Activated CD8-positive, alpha-beta memory T cell treated with anti-CD3 and anti-CD28 coated beads for 36 hours (primary cell): ENCODE results near the gene OXNAD1. TPM values are rescaled to one million over a fixed set of nuclear protein-coding genes. Genes with fewer than 3 reads are reported as not detected.

Source experiments
- CTCF ChIA-PET: fragments of 350-600 bp; sonication (Branson Sonifier 250); formaldehyde crosslinking; loops from one replicate; lab custom pipeline; 2021; ENCODE audit warnings: antibody characterized with exemption; lab: Charles Lee
- POLR2A ChIA-PET: fragments of 350-600 bp; sonication (Branson Sonifier 250); formaldehyde crosslinking; loops from one replicate; lab custom pipeline; 2021; ENCODE audit warnings: antibody characterized with exemption; lab: Charles Lee
- total RNA-seq, 2 experiments: library from RNA; stranded (reverse); gene quantifications; one replicate each; pipeline ENCODE4 v1.2.3, GENCODE V29; 2021

Gene OXNAD1, protein sequence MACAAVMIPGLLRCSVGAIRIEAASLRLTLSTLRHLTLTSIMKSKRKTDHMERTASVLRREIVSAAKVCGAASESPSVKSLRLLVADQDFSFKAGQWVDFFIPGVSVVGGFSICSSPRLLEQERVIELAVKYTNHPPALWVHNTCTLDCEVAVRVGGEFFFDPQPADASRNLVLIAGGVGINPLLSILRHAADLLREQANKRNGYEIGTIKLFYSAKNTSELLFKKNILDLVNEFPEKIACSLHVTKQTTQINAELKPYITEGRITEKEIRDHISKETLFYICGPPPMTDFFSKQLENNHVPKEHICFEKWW
- total RNA-seq, result 10 to 100 TPM; 31.6 to 31.8 TPM

- POLR2A ChIA-PET, result interaction anchor here (0.6 to 1.8 kb wide), 8 partner anchors 10 to 251 kb away, joined by 3 to 7 read pairs (median 4); no protein-coding TSS in a partner anchor
- CTCF ChIA-PET, result interaction anchor here (0.9 to 2.2 kb wide), 6 partner anchors 15 to 54 kb away, joined by 3 to 15 read pairs (median 6); no protein-coding TSS in a partner anchor
These were observed at the start of gene OXNAD1, which contains the start of gene DPH3 for GRCh38 chr3:16264708-16265454. Gene OXNAD1, plus strand, starts transcription at chr3:16265212. Its CDS starts 5,741 bp downstream, at chr3:16270953. Gene DPH3, minus strand, starts transcription at chr3:16264943. Its CDS starts 67 bp downstream, at chr3:16264876.

DNA sequence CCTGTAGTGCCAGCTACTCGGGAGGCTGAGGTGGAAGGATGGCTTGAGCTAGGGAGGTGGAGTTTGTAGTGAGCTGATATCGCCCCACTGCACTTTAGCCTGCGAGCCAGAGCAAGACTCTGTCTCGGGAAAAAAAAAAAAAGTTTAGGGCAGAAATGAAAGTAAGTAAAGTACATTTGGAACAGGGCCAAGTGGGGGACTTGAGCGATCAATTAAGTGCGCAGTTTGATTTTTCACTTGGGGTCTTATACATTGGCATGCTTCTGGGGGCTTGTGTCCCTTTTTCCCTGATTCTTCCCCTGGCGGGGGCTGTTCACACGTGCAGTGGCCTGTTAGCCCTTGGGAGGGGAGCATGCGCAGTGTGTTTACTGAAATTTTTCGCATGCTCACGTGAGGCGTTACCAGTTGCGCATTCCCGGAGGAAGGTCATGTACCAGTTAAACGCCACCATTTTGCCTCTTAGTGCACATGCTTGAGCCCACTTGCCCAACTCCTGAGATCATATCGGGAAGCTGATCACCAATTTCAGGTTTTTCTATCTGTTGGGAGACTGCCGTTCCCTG is 48.6 kb upstream of the OXNAD1 start:
- ChIA-PET CTCF (interaction anchor here (1.2 kb wide), 1 partner anchor 23 kb away, joined by 4 read pairs; no protein-coding TSS in a partner anchor), POLR2A (no interaction called here)

- CTCF ChIA-PET, result no interaction called here
These were observed 45.2 kb upstream of the OXNAD1 start for GRCh38 chr3:16219777-16220176.

DNA sequence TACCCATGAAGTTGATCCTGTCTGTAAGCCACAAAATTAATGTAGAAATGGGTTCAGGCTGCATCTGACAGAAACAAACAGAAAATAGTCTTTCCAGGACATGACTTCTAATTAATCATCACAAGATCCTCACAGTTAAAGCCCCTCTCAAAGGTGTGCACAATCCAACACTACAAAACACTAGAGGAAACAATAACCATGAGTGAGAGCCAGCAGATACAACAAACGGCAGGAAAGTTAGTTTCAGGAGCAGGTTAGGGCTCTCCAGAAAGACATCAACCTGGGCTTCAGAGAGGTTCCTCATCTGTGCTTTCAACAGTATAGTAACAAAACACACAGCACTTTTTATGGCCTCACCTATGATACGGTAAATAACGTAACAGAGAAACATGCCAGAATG is 43.0 kb upstream of the OXNAD1 start:
- POLR2A ChIA-PET, result no interaction called here
- CTCF ChIA-PET, result interaction anchor here (1.0 kb wide), 1 partner anchor 12 kb away, joined by 3 read pairs; no protein-coding TSS in a partner anchor

More at GRCh38 chr3:16219777-16220176, 45.2 kb upstream of the OXNAD1 start:
- POLR2A ChIA-PET, result no interaction called here

GRCh38 chr3:16222547-16222946 is 42.5 kb upstream of the OXNAD1 start:
- ChIA-PET POLR2A (no interaction called here), CTCF (interaction anchor here (1.0 kb wide), 1 partner anchor 11 kb away, joined by 3 read pairs; no protein-coding TSS in a partner anchor)

- ChIA-PET CTCF (no interaction called here), POLR2A (no interaction called here)
These were observed 40.7 kb upstream of the OXNAD1 start for GRCh38 chr3:16224325-16224724.

GRCh38 chr3:16227566-16227965 is 37.4 kb upstream of the OXNAD1 start:
- ChIA-PET CTCF (interaction anchor here (0.6 to 1.0 kb wide), 2 partner anchors 117 to 653 kb away, joined by 3 read pairs; no protein-coding TSS in a partner anchor), POLR2A (no interaction called here)

DNA sequence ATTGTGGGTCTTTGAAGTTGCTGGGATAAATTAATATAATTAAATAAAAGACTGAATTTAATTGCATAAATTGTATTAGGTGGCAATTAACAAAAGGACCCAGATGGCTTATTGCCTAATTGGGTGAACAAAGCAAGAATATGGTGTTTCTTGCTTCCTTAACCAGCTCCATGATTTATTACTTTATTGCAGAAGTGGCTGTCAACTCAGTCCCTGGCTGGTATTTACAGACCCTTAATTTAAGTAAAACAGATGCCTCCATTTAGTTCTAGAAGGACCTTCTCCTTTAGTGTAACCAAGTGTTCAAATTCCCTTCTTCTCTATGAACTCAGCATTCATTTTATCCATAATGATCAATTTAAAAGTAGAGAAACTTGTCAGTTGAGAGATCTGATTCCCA is 35.3 kb upstream of the OXNAD1 start:
- POLR2A ChIA-PET, result no interaction called here
- CTCF ChIA-PET, result no interaction called here

- CTCF ChIA-PET, result interaction anchor here (1.0 kb wide), 1 partner anchor 183 kb away, joined by 3 read pairs; no protein-coding TSS in a partner anchor
These were observed 33.0 kb upstream of the OXNAD1 start for GRCh38 chr3:16231983-16232382.

GRCh38 chr3:16233806-16234205 is 31.2 kb upstream of the OXNAD1 start:
- ChIA-PET CTCF (interaction anchor here (1.3 to 1.4 kb wide), 2 partner anchors 11 to 15 kb away, joined by 3 read pairs; no protein-coding TSS in a partner anchor), POLR2A (no interaction called here)

More at GRCh38 chr3:16231983-16232382, 33.0 kb upstream of the OXNAD1 start:
- POLR2A ChIA-PET, result no interaction called here

DNA sequence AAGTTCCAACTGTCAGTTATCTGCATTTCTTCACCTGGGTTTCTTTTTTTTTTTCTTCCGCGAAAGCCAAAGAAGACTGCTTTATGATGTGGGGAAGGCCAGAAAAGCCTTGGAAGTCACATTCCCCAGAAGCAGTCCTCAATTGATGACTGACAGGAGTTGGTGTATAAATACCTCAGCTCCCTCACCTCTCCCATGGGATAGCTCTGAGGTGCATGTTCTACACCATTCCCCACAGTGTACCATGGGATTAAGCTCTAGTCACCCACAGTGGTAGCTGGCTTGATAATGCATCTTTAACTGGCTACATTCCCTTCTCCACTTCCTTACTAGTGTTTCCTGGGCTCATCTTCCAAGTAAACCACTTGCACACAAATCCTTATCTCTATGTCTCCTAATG is 30.7 kb upstream of the OXNAD1 start:
- POLR2A ChIA-PET, result no interaction called here

GRCh38 chr3:16236030-16236639 is 28.9 kb upstream of the OXNAD1 start:
- POLR2A ChIA-PET, result no interaction called here

More for the DNA sequence above, 30.7 kb upstream of the OXNAD1 start:
- CTCF ChIA-PET, result interaction anchor here (1.3 to 1.4 kb wide), 2 partner anchors 12 to 14 kb away, joined by 3 read pairs; no protein-coding TSS in a partner anchor

GRCh38 chr3:16236856-16237393 is 28.1 kb upstream of the OXNAD1 start:
- ChIA-PET CTCF (interaction anchor here (0.7 kb wide), 1 partner anchor 59 kb away, joined by 3 read pairs; no protein-coding TSS in a partner anchor), POLR2A (no interaction called here)

More at GRCh38 chr3:16236030-16236639, 28.9 kb upstream of the OXNAD1 start:
- CTCF ChIA-PET, result no interaction called here

- ChIA-PET CTCF (no interaction called here), POLR2A (no interaction called here)
These were observed 25.8 kb upstream of the OXNAD1 start for GRCh38 chr3:16239086-16239770.

- CTCF ChIA-PET, result no interaction called here
- POLR2A ChIA-PET, result no interaction called here
These were observed 25.2 kb upstream of the OXNAD1 start for GRCh38 chr3:16239780-16240179.

GRCh38 chr3:16240229-16241023 is 24.6 kb upstream of the OXNAD1 start:
- CTCF ChIA-PET, result no interaction called here
- POLR2A ChIA-PET, result no interaction called here

DNA sequence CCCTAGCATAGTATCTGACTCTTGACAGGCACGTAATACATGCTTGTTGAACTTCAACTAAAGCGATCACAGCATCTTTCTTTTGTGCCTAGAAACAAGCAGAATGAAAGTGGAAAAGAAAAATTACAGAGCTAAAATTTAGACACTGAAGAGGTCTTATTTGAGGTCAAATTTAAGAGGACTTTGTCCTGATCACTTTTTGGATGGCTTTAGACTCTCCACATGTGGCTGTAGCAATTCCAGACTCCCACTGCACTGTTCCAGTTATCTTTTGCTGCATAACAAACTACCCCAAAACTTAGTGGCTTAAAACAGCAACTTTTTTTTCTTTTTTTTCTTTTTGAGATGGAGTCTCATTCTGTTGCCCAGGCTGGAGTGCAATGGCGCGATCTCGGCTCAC is 23.8 kb upstream of the OXNAD1 start:
- ChIA-PET POLR2A (no interaction called here), CTCF (no interaction called here)
